ENCODE measurements around the gene SLC16A5. TPM values are rescaled to one million over a fixed set of nuclear protein-coding genes. Genes with fewer than 3 reads are reported as not detected.

The SLC16A5 gene
- total RNA-seq, 6 donors from 2014 or later: 40.6 to 234 (median 123) TPM

DNA sequence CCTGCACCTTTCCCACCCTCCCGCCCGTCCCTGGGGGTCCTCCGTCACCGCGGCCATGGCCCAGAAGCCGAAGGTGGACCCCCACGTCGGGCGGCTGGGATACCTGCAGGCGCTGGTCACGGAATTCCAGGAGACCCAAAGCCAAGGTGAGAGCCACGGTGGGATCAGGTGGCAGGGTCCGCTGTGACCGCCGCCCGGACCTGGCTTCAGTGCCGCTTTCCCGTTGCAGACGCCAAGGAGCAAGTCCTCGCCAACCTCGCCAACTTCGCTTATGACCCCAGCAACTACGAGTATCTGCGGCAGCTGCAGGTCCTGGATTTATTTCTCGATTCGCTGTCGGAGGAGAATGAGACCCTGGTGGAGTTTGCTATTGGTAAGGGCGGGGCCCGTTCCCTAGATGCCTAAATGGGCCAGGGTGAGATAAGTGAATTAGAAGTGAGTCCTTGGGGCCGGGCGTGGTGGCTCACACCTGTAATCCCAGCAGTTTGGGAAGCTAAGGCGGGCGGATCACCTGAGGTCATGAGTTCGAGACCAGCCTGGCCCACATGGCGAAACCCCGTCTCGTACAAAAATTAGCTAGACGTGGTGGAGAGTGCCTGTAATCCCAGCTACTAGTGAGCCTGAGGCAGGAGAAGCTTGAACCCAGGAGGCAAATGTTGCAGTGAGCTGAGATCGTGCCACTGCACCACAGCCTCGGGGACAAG, 22.6 kb downstream of the SLC16A5 start:
- Histone ChIP-seq H3K4me1 (peaks cover 40 to 58% (median 49%) of the 10 kb centered on the region in 4 donors), H3K4me3 (peak overlapping the region; percentile 62 to 92 (median 75)), H3K27ac (peak overlapping the region; percentile 70 to 92 (median 84)), H3K9me3 (no peaks in the 10 kb centered on the region), H3K27me3 (no peaks in the 10 kb centered on the region), H3K36me3 (peaks cover 0 to 4% (median 0%) of the 10 kb centered on the region in 4 donors)
- WGBS, 2 donors: 14 to 53% methylated on average over 19 to 40 of the region's 40 CpGs
- DNase-seq (peak in 1 of 2 donors; percentile 50), ATAC-seq (ENCODE audit: low FRiP score in 2 of 2) (peak in 1 of 2 donors; percentile 9)
- TF ChIP-seq, protein P1, sequence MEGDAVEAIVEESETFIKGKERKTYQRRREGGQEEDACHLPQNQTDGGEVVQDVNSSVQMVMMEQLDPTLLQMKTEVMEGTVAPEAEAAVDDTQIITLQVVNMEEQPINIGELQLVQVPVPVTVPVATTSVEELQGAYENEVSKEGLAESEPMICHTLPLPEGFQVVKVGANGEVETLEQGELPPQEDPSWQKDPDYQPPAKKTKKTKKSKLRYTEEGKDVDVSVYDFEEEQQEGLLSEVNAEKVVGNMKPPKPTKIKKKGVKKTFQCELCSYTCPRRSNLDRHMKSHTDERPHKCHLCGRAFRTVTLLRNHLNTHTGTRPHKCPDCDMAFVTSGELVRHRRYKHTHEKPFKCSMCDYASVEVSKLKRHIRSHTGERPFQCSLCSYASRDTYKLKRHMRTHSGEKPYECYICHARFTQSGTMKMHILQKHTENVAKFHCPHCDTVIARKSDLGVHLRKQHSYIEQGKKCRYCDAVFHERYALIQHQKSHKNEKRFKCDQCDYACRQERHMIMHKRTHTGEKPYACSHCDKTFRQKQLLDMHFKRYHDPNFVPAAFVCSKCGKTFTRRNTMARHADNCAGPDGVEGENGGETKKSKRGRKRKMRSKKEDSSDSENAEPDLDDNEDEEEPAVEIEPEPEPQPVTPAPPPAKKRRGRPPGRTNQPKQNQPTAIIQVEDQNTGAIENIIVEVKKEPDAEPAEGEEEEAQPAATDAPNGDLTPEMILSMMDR (IDR thresholded peaks at IDR 0.05): no peak
- TF ChIP-seq POLR2A (IDR thresholded peaks at IDR 0.05) (no peak), POLR2AphosphoS5 (IDR thresholded peaks at IDR 0.05) (no peak), EP300 (IDR thresholded peaks at IDR 0.05) (no peak)

GRCh38 chr17:75111777-75112335, 24.1 kb downstream of the SLC16A5 start:
- no peaks in the 10 kb centered on the region for H3K27me3 ChIP-seq
- 66 to 78% methylated on average over 7 of the region's 7 CpGs for WGBS, 2 donors
- peak overlapping the region in 1 of 4 donors; percentile 92 for H3K27ac ChIP-seq
- DNase-seq (no peak), ATAC-seq (ENCODE audit: low FRiP score in 2 of 2) (no peak)
- no peaks in the 10 kb centered on the region for H3K9me3 ChIP-seq
- H3K36me3 ChIP-seq: peaks cover 0 to 7% (median 0%) of the 10 kb centered on the region in 4 donors
- peak overlapping the region in 1 of 4 donors; percentile 68 for H3K4me3 ChIP-seq
- H3K4me1 ChIP-seq: peaks cover 45 to 60% (median 53%) of the 10 kb centered on the region in 4 donors
- no peak for TF ChIP-seq EP300 (IDR thresholded peaks at IDR 0.05)
- no peak for TF ChIP-seq POLR2A (IDR thresholded peaks at IDR 0.05)
- no peak for TF ChIP-seq POLR2AphosphoS5 (IDR thresholded peaks at IDR 0.05)
- TF ChIP-seq, protein P1 (IDR thresholded peaks at IDR 0.05): no peak

DNA sequence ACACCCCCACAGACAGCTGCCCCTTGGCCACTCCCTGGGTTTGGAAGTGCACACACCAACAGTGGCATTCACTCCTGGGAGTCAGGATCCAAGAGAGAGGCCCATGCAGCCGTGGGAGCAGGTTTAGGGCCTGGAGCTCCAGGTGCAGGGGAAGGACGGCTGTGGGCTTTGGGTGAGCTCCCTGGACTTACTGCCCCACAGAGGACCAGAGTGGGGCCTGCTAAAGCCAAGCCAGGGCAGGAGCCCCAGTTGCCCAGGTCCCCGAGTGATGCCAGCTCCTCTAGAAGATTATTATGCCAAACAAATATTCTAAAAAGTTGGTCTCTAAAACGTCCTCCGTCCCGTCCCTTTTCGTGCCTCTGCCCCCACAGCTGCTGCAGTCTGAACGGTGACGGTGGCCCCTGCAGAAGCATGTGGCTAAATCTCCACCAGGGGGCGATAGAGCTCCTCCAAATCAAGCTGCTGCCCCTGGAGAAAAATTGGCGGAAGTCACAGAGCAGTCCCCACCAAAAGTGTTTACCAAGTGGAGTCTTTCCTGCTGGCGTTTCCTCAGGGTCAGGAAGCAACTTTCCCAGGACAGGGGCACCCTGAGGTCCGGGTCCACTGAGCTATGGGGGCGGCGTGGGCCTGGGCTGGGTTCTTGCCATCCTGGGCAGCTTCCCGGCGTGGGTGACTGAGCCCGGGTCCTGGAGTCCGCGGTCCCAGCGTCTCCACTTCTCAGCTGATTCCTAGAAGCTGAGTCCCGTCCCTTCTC, 26.2 kb downstream of the SLC16A5 start:
- DNase-seq: peak; percentile 87 to 94
- peaks cover 0 to 9% (median 4%) of the 10 kb centered on the region in 4 donors for H3K36me3 ChIP-seq
- H3K9me3 ChIP-seq: no peaks in the 10 kb centered on the region
- H3K27me3 ChIP-seq: no peaks in the 10 kb centered on the region
- H3K4me3 ChIP-seq: peak overlapping the region; percentile 27 to 57 (median 47)
- ATAC-seq (ENCODE audit: low FRiP score in 2 of 2): peak; percentile 88
- peak overlapping the region; percentile 79 to 94 (median 92) for H3K27ac ChIP-seq
- peak in 1 of 4 donors; percentile 9 for TF ChIP-seq POLR2A (IDR thresholded peaks at IDR 0.05)
- TF ChIP-seq, protein P1 (IDR thresholded peaks at IDR 0.05): peak; percentile 92 to 97 (median 96)
- TF ChIP-seq EP300 (IDR thresholded peaks at IDR 0.05): no peak
- TF ChIP-seq POLR2AphosphoS5 (IDR thresholded peaks at IDR 0.05): peak; percentile 12 to 47
- peaks cover 42 to 57% (median 47%) of the 10 kb centered on the region in 4 donors for H3K4me1 ChIP-seq
- WGBS, 2 donors: 0 to 3% methylated on average over 2 to 22 of the region's 22 CpGs

DNA sequence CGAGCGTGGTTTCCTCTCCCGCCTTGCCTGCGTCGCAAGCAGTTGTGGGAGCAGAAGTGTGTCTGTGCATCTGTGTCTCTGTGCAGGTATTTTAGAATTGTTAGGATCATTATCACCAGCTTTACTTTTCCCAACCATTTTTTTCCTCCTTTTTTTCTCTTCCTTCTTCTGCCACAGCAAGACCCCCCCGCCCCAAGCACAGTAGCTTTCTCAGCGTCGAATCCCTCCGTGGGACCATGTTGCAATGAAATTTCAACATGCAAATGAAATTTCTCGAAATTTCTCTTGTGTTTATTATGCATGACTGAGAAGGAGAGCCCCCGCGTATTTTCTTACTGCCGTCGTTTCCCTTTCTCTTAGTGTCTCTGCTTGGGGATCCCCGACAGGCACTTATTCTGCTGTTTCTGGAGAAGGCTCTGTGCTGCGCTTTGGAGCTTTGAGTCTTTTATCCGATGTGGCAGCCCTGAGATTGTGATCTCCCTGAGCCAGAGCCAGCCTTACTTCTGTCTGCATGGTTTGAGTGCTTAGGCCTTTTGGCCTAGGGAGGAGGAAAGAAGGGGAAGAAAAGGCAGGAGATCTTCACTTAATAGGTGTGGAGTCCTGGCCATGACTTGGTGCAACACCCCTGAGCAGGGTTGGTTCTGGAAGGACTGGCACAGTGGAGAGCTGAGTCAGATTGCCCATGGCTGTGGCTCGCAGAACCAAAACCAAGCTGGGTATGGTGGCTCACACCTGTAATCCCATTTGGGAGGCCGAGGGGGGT, 27.0 kb downstream of the SLC16A5 start:
- H3K4me3 ChIP-seq: peak overlapping the region; percentile 27 to 57 (median 47)
- peaks cover 0 to 10% (median 4%) of the 10 kb centered on the region in 4 donors for H3K36me3 ChIP-seq
- ATAC-seq (ENCODE audit: low FRiP score in 2 of 2): no peak
- 33% methylated on average over 19 of the region's 19 CpGs for WGBS, 2 donors
- peak in 1 of 4 donors; percentile 2 for TF ChIP-seq POLR2A (IDR thresholded peaks at IDR 0.05)
- TF ChIP-seq POLR2AphosphoS5 (IDR thresholded peaks at IDR 0.05): no peak
- no peaks in the 10 kb centered on the region for H3K27me3 ChIP-seq
- H3K27ac ChIP-seq: peak overlapping the region; percentile 79 to 94 (median 92)
- DNase-seq: no peak
- H3K4me1 ChIP-seq: peaks cover 38 to 51% (median 42%) of the 10 kb centered on the region in 4 donors
- no peaks in the 10 kb centered on the region for H3K9me3 ChIP-seq
